ENCODE data around the gene GRIP2. TPM values are rescaled to one million over a fixed set of nuclear protein-coding genes. Genes with fewer than 3 reads are reported as not detected.

Gene GRIP2
- total and polyA plus RNA-seq, 12 donors, result 0.09 to 2.5 (median 1.1) TPM

GRCh38 chr3:14505001-14505802 is 34.9 kb downstream of the GRIP2 start:
- Histone ChIP-seq H3K4me1 (replicated peaks in 1 of 2) (no peaks in the 10 kb centered on the region), H3K9me3 (replicated peaks in 1 of 3) (peaks cover 0 to 10% (median 0%) of the 10 kb centered on the region in 3 donors), H3K27ac (no peak overlapping the region), H3K27me3 (peaks cover 6% of the 10 kb centered on the region), H3K4me3 (no peak overlapping the region), H3K36me3 (replicated peaks in 1 of 2) (no peaks in the 10 kb centered on the region)
- DNase-seq, result no peak
- TF ChIP-seq CTCF (IDR thresholded peaks at IDR 0.05) (no peak), POLR2A (IDR thresholded peaks at IDR 0.05) (no peak)
- 82 to 87% (median 83%) methylated on average over 19 to 22 of the region's 22 CpGs for WGBS, 4 donors
- intact Hi-C loops (cut with DNase I), result loop anchor here (5.0 to 10.0 kb wide), 2 partner anchors 47 to 420 kb away; no protein-coding TSS in a partner anchor

GRCh38 chr3:14503706-14504065 is 36.5 kb downstream of the GRIP2 start:
- 86 to 90% (median 88%) methylated on average over 18 to 20 of the region's 20 CpGs for WGBS, 4 donors
- H3K9me3 ChIP-seq (replicated peaks in 1 of 3), result peaks cover 0 to 10% (median 0%) of the 10 kb centered on the region in 3 donors
- no peak for DNase-seq
- no peak overlapping the region for H3K4me3 ChIP-seq
- intact Hi-C loops (cut with DNase I), result loop anchor here in 1 of 2 donors (10.0 kb wide), 1 partner anchor 421 kb away; no protein-coding TSS in a partner anchor
- no peak overlapping the region for H3K27ac ChIP-seq
- H3K27me3 ChIP-seq, result peaks cover 6% of the 10 kb centered on the region
- H3K36me3 ChIP-seq (replicated peaks in 1 of 2), result no peaks in the 10 kb centered on the region
- TF ChIP-seq POLR2A (IDR thresholded peaks at IDR 0.05) (no peak), CTCF (IDR thresholded peaks at IDR 0.05) (no peak)
- H3K4me1 ChIP-seq (replicated peaks in 1 of 2), result no peaks in the 10 kb centered on the region

GRCh38 chr3:14503033-14503705 is 37.0 kb downstream of the GRIP2 start:
- H3K9me3 ChIP-seq (replicated peaks in 1 of 3), result peaks cover 0 to 10% (median 0%) of the 10 kb centered on the region in 3 donors
- no peak for TF ChIP-seq POLR2A (IDR thresholded peaks at IDR 0.05)
- no peak for TF ChIP-seq CTCF (IDR thresholded peaks at IDR 0.05)
- intact Hi-C loops (cut with DNase I), result loop anchor here in 1 of 2 donors (10.0 kb wide), 1 partner anchor 422 kb away; no protein-coding TSS in a partner anchor
- H3K27ac ChIP-seq, result no peak overlapping the region
- no peak overlapping the region for H3K4me3 ChIP-seq
- DNase-seq, result no peak
- H3K36me3 ChIP-seq (replicated peaks in 1 of 2), result no peaks in the 10 kb centered on the region
- H3K4me1 ChIP-seq (replicated peaks in 1 of 2), result no peaks in the 10 kb centered on the region
- 87 to 94% (median 91%) methylated on average over 5 to 12 of the region's 12 CpGs for WGBS, 4 donors
- H3K27me3 ChIP-seq, result peaks cover 6% of the 10 kb centered on the region

- H3K4me1 ChIP-seq (replicated peaks in 1 of 2), result no peaks in the 10 kb centered on the region
- H3K36me3 ChIP-seq (replicated peaks in 1 of 2), result no peaks in the 10 kb centered on the region
- peaks cover 0 to 10% (median 0%) of the 10 kb centered on the region in 3 donors for H3K9me3 ChIP-seq (replicated peaks in 1 of 3)
- no peak for TF ChIP-seq CTCF (IDR thresholded peaks at IDR 0.05)
- TF ChIP-seq POLR2A (IDR thresholded peaks at IDR 0.05), result no peak
- DNase-seq, result no peak
- intact Hi-C loops (cut with DNase I), result loop anchor here in 1 of 2 donors (10.0 kb wide), 1 partner anchor 422 kb away; no protein-coding TSS in a partner anchor
- H3K27me3 ChIP-seq, result peaks cover 5% of the 10 kb centered on the region
- H3K27ac ChIP-seq, result no peak overlapping the region
- no peak overlapping the region for H3K4me3 ChIP-seq
Observed at GRCh38 chr3:14502472-14502871, 37.7 kb downstream of the GRIP2 start.
